ENCODE measurements around the gene FCSK.

The FCSK gene

GRCh38 chr16:70455910-70456309, 1.5 kb downstream of the FCSK start:
- no peak for DNase-seq (ENCODE audit: low read depth)

- DNase-seq (ENCODE audit: low read depth), result no peak
Measured at GRCh38 chr16:70457446-70458166, 3.2 kb downstream of the FCSK start.

GRCh38 chr16:70460737-70461261, 6.4 kb downstream of the FCSK start:
- no peak for DNase-seq (ENCODE audit: low read depth)

DNA sequence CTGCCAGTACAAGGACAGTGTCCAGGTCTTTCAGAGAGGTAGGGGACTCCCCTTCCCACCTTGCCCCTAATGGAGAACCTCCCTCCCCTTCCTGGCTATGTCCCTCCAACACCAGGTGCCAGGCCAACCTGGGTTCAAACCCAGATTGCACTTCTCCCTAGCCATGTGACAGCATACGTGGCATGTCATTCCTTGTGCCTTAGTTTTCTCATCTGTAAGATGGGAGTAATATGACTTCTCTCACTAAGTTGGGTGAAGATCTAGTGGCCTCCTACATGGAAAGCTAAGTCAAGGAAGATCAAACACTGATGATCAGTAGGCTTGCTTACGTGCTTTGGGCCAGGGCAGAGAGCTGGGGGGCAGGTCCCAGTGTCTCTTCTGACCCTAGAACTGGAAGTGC, 8.8 kb downstream of the FCSK start:
- no peak for DNase-seq (ENCODE audit: low read depth)

GRCh38 chr16:70465999-70466804, 11.8 kb downstream of the FCSK start:
- no peak for DNase-seq (ENCODE audit: low read depth)

GRCh38 chr16:70466805-70467076, 12.3 kb downstream of the FCSK start:
- DNase-seq (ENCODE audit: low read depth), result no peak

DNA sequence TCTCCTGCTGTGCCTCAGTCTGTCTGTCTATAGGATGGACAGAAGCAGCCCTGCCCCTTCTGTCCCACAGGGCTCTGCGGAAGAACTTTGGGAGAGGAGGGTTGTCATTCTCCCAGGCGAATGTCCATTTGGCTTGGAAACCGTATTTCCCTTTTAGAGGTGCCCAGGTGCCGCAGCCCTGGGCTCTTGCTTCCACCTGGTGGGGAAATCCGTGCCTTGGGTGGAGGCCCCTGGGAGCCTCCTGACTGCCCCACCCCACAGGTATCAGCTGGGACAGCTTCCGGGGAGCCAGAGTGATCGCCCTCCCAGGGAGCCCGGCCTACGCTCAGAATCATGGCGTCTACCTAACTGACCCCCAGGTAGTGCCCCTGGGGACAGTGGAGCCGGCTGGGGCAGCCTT, 12.7 kb downstream of the FCSK start:
- no peak for DNase-seq (ENCODE audit: low read depth)

GRCh38 chr16:70467608-70468007, 13.2 kb downstream of the FCSK start:
- DNase-seq (ENCODE audit: low read depth), result no peak

DNA sequence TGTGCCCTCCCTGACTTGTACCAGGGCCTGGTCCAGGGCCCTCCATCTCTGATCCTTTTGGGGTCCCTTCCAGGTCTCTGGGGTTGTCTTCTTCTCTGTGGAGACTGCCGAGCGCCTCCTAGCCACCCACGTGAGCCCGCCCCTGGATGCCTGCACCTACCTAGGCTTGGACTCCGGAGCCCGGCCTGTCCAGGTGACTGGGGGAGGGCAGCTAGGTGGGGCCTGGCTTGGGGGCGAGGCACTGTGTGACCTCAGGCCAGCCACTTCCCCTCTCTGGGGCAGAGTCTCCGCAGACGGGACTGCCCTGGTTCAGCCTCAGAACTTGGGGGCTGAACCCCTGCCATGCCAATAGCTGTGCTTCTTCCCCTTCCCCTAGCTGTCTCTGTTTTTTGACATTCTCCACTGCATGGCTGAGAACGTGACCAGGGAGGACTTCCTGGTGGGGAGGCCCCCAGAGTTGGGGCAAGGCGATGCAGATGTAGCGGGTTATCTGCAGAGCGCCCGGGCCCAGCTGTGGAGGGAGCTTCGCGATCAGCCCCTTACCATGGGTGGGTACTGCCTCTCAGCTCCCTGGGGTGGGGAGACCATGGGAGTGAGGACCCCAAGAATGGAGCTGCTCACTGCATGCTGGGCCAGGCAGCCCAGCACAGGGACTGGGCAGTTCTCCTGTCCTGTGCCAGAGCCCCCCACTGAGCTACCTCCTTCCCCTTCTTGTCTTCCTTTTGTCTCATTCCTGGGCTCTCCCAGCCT, 14.6 kb downstream of the FCSK start:
- DNase-seq (ENCODE audit: low read depth), result no peak

GRCh38 chr16:70470141-70470926, 15.9 kb downstream of the FCSK start:
- DNase-seq (ENCODE audit: low read depth), result no peak

GRCh38 chr16:70470927-70471341, 16.5 kb downstream of the FCSK start:
- no peak for DNase-seq (ENCODE audit: low read depth)

- DNase-seq (ENCODE audit: low read depth), result no peak
Measured at GRCh38 chr16:70472786-70473433, 18.5 kb downstream of the FCSK start.

DNA sequence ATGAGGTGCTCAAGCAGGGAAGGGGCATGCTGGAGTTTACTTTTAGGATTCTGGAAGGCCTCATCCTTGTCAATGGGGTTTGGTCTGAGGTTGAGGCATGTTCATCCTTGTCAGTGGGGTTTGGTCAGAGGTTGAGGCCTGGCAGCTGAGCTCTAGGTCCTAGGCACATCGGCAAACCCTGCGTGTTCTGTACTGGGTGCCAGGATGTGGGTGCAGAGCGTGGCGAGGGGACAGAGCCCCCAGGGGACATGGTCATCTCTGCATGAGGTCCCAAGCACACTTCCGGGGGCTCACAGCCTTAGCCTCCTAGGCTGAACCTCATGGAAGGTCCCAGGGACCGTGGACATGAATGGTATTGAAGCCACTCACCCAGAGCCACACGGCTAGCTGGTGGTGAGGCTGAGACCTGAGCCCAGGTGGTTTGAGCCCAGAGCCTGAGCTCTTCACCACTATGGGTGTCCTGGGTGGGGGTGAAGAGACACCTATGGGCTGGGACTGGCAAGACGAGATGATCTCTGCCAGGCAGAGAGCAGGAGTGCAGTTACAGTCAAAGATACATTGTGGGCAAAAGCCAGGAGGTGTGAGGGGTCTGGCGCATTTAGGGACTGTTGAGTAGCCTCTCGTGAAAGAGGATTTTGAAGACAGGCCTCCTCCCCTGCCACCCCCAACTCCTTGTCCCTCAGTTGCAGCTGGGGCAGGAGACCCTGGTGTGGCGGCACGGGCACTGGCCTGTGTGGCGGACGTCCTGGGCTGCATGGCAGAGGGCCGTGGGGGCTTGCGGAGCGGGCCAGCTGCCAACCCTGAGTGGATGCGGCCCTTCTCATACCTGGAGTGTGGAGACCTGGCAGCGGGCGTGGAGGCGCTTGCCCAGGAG, 19.3 kb downstream of the FCSK start:
- DNase-seq (ENCODE audit: low read depth), result no peak

DNA sequence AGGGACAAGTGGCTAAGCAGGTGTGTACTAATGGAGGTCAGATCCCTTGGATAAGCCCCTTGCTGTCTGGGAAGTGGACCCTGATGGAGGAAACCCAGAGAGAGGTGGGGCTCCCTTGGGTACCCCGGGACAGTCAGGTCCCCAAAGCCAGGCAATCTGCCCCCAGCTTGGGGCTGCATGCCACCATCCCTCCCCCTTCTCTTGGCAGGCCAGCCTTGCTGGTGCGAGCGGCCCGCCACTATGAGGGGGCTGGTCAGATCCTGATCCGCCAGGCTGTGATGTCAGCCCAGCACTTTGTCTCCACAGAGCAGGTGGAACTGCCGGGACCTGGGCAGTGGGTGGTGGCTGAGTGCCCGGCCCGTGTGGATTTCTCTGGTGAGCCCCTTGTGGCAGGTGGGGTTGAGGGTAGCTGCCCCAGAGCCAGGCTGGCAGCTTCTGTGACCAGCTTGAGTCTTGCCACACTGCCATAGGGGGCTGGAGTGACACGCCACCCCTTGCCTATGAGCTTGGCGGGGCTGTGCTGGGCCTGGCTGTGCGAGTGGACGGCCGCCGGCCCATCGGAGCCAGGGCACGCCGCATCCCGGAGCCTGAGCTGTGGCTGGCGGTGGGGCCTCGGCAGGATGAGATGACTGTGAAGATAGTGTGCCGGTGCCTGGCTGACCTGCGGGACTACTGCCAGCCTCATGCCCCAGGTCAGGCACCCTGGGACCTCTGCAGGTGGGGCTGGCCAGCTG, 20.1 kb downstream of the FCSK start:
- DNase-seq (ENCODE audit: low read depth), result no peak

DNA sequence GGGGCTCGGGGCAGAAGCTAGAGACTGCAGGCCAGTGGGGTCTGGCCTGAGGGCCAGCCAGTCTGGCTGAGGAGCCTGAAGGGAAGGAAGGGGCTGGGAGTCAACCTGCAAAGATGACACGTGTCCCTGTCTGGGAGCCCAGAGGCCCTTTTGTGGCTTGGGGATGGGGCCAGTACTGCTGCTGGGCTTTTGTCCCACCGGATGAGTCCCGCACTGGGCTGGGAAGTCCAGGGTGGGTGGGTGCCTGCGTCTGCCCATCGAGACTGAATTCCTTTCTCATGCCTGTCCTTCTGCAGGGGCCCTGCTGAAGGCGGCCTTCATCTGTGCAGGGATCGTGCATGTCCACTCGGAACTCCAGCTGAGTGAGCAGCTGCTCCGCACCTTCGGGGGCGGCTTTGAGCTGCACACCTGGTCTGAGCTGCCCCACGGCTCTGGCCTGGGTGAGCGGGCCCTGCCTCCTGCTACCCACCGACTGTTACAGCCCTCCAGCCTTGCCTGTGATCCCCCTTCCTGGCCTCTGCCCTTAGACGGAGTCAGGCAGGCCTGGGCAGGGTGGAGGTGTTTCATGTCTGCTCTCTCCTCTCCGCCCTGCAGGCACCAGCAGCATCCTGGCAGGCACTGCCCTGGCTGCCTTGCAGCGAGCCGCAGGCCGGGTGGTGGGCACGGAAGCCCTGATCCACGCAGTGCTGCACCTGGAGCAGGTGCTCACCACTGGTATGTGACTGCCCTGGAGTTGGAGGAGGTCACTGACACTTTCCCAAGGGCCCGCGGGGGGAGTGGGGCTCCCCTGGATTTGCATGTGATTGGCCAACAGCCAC, 20.9 kb downstream of the FCSK start:
- no peak for DNase-seq (ENCODE audit: low read depth)

- no peak for DNase-seq (ENCODE audit: low read depth)
Measured at GRCh38 chr16:70476272-70477020, 22.1 kb downstream of the FCSK start.

DNA sequence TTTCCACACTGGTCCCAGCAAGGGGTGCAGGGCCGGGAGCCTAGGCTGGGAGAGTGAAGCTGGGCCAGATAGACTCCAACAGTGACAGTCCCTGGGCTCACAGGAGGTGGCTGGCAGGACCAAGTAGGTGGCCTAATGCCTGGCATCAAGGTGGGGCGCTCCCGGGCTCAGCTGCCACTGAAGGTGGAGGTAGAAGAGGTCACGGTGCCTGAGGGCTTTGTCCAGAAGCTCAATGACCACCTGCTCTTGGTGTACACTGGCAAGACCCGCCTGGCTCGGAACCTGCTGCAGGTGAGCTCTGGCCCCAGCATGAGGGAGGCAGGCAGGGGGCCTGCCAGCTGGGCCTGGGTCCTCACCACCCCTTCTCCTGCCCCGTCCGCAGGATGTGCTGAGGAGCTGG, 23.8 kb downstream of the FCSK start:
- no peak for DNase-seq (ENCODE audit: low read depth)

DNA sequence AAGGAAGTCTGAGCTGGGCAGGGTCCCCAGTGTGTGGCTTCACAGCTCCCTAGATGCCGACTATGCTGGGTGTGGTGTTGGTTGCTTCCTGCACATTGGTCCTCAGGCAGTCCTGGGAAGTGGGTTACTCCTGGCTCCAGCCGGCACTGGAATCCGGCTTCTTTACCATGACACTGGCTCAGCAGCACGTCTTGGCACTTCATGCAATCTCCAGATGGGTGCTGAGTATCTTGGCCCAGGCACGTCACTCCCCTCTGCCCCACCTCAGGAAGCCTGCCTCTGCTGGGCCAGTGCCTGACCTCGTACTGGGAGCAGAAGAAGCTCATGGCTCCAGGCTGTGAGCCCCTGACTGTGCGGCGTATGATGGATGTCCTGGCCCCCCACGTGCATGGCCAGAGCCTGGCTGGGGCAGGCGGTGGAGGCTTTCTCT, 24.5 kb downstream of the FCSK start:
- DNase-seq (ENCODE audit: low read depth), result no peak
